Middle frontal gyrus (tissue), 1 donor: ENCODE data around the gene COX7A2L.
"Not testable (repeated sequence)": the region's sequence is repeated elsewhere in the genome, so short reads cannot be mapped to it uniquely, and the experiment has no call there.

Source experiments
- DNase-seq: peaks from one replicate; pipeline ENCODE4 v3.0.0-alpha.2; 2015; ENCODE audit warnings: low spot score; ENCODE audit errors: extremely low spot score

The COX7A2L gene

GRCh38 chr2:42360890-42361727, at the start of gene COX7A2L:
COX7A2L (minus strand) TSS chr2:42361217; CDS start chr2:42361161, 56 bp downstream.
- peak; percentile 91 for DNase-seq

- DNase-seq: no peak
These were observed 47.0 kb upstream of the COX7A2L start for GRCh38 chr2:42408009-42408408.

- DNase-seq: no peak
These were observed 46.5 kb upstream of the COX7A2L start for GRCh38 chr2:42407476-42407875.

GRCh38 chr2:42404676-42405075, 43.7 kb upstream of the COX7A2L start:
- no peak for DNase-seq

- no peak for DNase-seq
These were observed 40.8 kb upstream of the COX7A2L start for GRCh38 chr2:42401773-42402172.

GRCh38 chr2:42398052-42398451, 37.0 kb upstream of the COX7A2L start:
- DNase-seq: not testable (repeated sequence)

- not testable (repeated sequence) for DNase-seq
These were observed 32.3 kb upstream of the COX7A2L start for GRCh38 chr2:42393320-42393719.

GRCh38 chr2:42392191-42392590, 31.2 kb upstream of the COX7A2L start:
- DNase-seq: no peak

GRCh38 chr2:42390401-42390969, 29.5 kb upstream of the COX7A2L start:
- no peak for DNase-seq

GRCh38 chr2:42386682-42387081, 25.7 kb upstream of the COX7A2L start:
- no peak for DNase-seq

- no peak for DNase-seq
These were observed 24.2 kb upstream of the COX7A2L start for GRCh38 chr2:42385225-42385624.

GRCh38 chr2:42383855-42384530, 23.0 kb upstream of the COX7A2L start:
- DNase-seq: no peak

- DNase-seq: no peak
These were observed 21.1 kb upstream of the COX7A2L start for GRCh38 chr2:42382144-42382543.

GRCh38 chr2:42380026-42380425, 19.0 kb upstream of the COX7A2L start:
- DNase-seq: not testable (repeated sequence)

GRCh38 chr2:42378415-42378814, 17.4 kb upstream of the COX7A2L start:
- DNase-seq: no peak

GRCh38 chr2:42376758-42377157, 15.7 kb upstream of the COX7A2L start:
- no peak for DNase-seq

- DNase-seq: no peak
These were observed 11.6 kb upstream of the COX7A2L start for GRCh38 chr2:42372474-42373200.

GRCh38 chr2:42371611-42372473, 10.8 kb upstream of the COX7A2L start:
- DNase-seq: no peak

GRCh38 chr2:42369532-42370229, 8.7 kb upstream of the COX7A2L start:
- DNase-seq: no peak
